Progenitor cell of endocrine pancreas (in vitro differentiated cells): ENCODE data around the gene CD160. TPM values are rescaled to one million over a fixed set of nuclear protein-coding genes. Genes with fewer than 3 reads are reported as not detected.
"Not testable (repeated sequence)": the region's sequence is repeated elsewhere in the genome, so short reads cannot be mapped to it uniquely, and the experiment has no call there.

Experiments
- DNase-seq: peaks from one replicate; pipeline ENCODE4 v3.0.0; 2021; ENCODE audit warnings: low spot score; ENCODE audit not compliant: unreplicated experiment
- H3K27ac Mint-ChIP-seq: 2 replicates; pipeline ENCODE4 v1.8.0; 2021; ENCODE audit warnings: mild to moderate bottlenecking, moderate library complexity, mixed read lengths
- H3K27me3 Mint-ChIP-seq: 2 replicates; pipeline ENCODE4 v1.8.0; 2021; ENCODE audit warnings: mixed read lengths
- H3K36me3 Mint-ChIP-seq: 2 replicates; pipeline ENCODE4 v1.8.0; 2022; ENCODE audit warnings: mixed read lengths; ENCODE audit not compliant: insufficient read depth
- H3K4me1 Mint-ChIP-seq: 2 replicates; pipeline ENCODE4 v1.8.0; 2021; ENCODE audit warnings: low read depth, mixed read lengths
- H3K4me3 Mint-ChIP-seq: 2 replicates; pipeline ENCODE4 v1.8.0; 2021; ENCODE audit warnings: low read depth, mild to moderate bottlenecking, moderate library complexity, mixed read lengths
- H3K9me3 Mint-ChIP-seq: 2 replicates; pipeline ENCODE4 v1.8.0; 2021; ENCODE audit warnings: low read depth, mixed read lengths
- CTCF ChIP-seq: fragments of 200-600 bp; sonication (generic); IDR thresholded peaks from one replicate; pipeline ENCODE4 v1.5.0; 2021; ENCODE audit warnings: antibody characterized with exemption, mild to moderate bottlenecking; ENCODE audit not compliant: unreplicated experiment
- total RNA-seq: library from RNA; stranded (reverse); gene quantifications from 2 replicates; pipeline ENCODE4 v1.2.1, GENCODE V29; 2021

The CD160 gene
- total RNA-seq, 1 donor from 2014 or later, result not detected

GRCh38 chr1:145751491-145752037 is 32.3 kb downstream of the CD160 start:
- Mint-ChIP-seq H3K4me1 (no peaks in the 10 kb centered on the region), H3K27ac (no peak overlapping the region), H3K4me3 (no peak overlapping the region), H3K9me3 (no peaks in the 10 kb centered on the region), H3K36me3 (peaks cover 21% of the 10 kb centered on the region), H3K27me3 (no peaks in the 10 kb centered on the region)
- TF ChIP-seq CTCF, result no peak
- no peak for DNase-seq

GRCh38 chr1:145757420-145757819 is 38.1 kb downstream of the CD160 start:
- Mint-ChIP-seq H3K4me3 (no peak overlapping the region), H3K9me3 (peaks cover 6% of the 10 kb centered on the region), H3K4me1 (no peaks in the 10 kb centered on the region), H3K36me3 (peaks cover 35% of the 10 kb centered on the region), H3K27ac (no peak overlapping the region), H3K27me3 (no peaks in the 10 kb centered on the region)
- no peak for DNase-seq
- no peak for TF ChIP-seq CTCF

GRCh38 chr1:145758116-145758515 is 38.8 kb downstream of the CD160 start:
- Mint-ChIP-seq H3K27me3 (no peaks in the 10 kb centered on the region), H3K4me1 (no peaks in the 10 kb centered on the region), H3K4me3 (no peak overlapping the region), H3K36me3 (peaks cover 39% of the 10 kb centered on the region), H3K9me3 (peaks cover 6% of the 10 kb centered on the region), H3K27ac (no peak overlapping the region)
- no peak for DNase-seq
- TF ChIP-seq CTCF, result no peak

GRCh38 chr1:145758575-145758974 is 39.3 kb downstream of the CD160 start:
- DNase-seq, result no peak
- TF ChIP-seq CTCF, result no peak
- H3K27ac Mint-ChIP-seq, result no peak overlapping the region
- no peaks in the 10 kb centered on the region for H3K27me3 Mint-ChIP-seq
- H3K9me3 Mint-ChIP-seq, result peaks cover 6% of the 10 kb centered on the region
- peaks cover 38% of the 10 kb centered on the region for H3K36me3 Mint-ChIP-seq
- H3K4me1 Mint-ChIP-seq, result no peaks in the 10 kb centered on the region
- no peak overlapping the region for H3K4me3 Mint-ChIP-seq

GRCh38 chr1:145759721-145760120 is 40.4 kb downstream of the CD160 start:
- no peak for TF ChIP-seq CTCF
- H3K36me3 Mint-ChIP-seq, result peaks cover 39% of the 10 kb centered on the region
- DNase-seq, result no peak
- H3K27me3 Mint-ChIP-seq, result no peaks in the 10 kb centered on the region
- H3K27ac Mint-ChIP-seq, result no peak overlapping the region
- H3K4me3 Mint-ChIP-seq, result no peak overlapping the region
- peaks cover 6% of the 10 kb centered on the region for H3K9me3 Mint-ChIP-seq
- peaks cover under 1% of the 10 kb centered on the region for H3K4me1 Mint-ChIP-seq

GRCh38 chr1:145760395-145760949 is 41.2 kb downstream of the CD160 start:
- peaks cover 39% of the 10 kb centered on the region for H3K36me3 Mint-ChIP-seq
- H3K4me3 Mint-ChIP-seq, H3K9me3 Mint-ChIP-seq, H3K27me3 Mint-ChIP-seq, DNase-seq, H3K4me1 Mint-ChIP-seq: not testable (repeated sequence)
- peak overlapping the region; percentile 50 for H3K27ac Mint-ChIP-seq

- not testable (repeated sequence) for H3K27ac Mint-ChIP-seq, H3K27me3 Mint-ChIP-seq, DNase-seq, H3K4me3 Mint-ChIP-seq, H3K4me1 Mint-ChIP-seq, H3K9me3 Mint-ChIP-seq
- peaks cover 43% of the 10 kb centered on the region for H3K36me3 Mint-ChIP-seq
Observed at GRCh38 chr1:145761498-145761897, 42.2 kb downstream of the CD160 start.

- not testable (repeated sequence) for DNase-seq, H3K27me3 Mint-ChIP-seq, H3K4me1 Mint-ChIP-seq, H3K9me3 Mint-ChIP-seq, H3K27ac Mint-ChIP-seq, H3K4me3 Mint-ChIP-seq
- peaks cover 43% of the 10 kb centered on the region for H3K36me3 Mint-ChIP-seq
Observed at GRCh38 chr1:145762001-145762400, 42.7 kb downstream of the CD160 start.
